ENCODE results near the gene ZBTB21. TPM values are rescaled to one million over a fixed set of nuclear protein-coding genes. Genes with fewer than 3 reads are reported as not detected.

Gene ZBTB21
- total and polyA plus RNA-seq, 9 of the 15 experiments (the other 6 are each of a cell fraction or from before 2014, with no cell fraction given), result 2.2 to 15.2 (median 8.7) TPM

DNA sequence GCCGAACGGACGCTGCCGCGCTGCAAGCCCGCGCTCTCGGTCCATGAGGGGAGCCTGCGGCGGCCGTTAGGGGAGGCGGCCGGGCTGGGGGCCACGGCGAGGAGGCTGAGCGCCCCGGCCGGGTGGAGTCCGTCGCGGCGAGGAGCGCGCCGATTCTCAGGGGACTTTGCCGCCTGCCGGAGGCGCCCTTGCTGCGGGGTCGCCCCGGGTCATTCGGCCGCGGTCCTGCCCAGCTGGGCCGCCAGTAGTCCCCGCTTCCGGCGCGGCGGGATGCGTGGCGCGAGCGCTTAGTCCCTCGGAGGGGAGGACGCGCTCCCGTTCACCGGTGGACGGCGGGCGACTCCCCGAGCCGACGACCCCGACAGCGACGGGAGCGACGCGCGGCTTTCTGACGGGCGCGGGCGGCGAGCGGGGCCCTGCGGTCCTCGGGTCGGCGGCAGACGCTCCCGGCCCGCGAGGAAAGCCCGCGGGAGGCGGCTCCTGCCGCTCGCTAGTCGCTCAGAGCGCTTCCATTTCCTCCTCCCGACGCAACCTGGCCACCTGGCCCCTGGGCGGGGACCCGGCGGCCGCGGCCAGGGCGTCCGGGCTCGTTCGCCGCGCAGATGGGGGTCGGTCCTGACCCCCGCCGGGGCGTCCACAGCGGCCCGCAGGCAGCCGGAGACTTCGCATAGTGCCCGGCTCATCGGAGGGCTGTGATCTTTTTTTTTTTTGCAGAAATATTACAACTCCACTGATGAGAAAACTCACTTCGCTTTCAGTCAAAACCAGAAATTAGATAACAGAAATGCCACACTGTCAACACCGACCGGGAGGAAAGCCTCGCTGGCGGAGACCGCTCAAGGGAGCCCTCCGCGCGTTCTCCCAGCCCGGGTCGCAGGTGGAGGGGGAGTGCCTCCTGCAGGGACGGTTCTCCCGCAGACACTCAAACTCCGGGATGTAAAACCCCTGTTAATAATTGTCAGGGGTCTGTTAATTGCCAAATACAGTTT, 641 bp upstream of the ZBTB21 start (continued):
- TF ChIP-seq, protein P1, sequence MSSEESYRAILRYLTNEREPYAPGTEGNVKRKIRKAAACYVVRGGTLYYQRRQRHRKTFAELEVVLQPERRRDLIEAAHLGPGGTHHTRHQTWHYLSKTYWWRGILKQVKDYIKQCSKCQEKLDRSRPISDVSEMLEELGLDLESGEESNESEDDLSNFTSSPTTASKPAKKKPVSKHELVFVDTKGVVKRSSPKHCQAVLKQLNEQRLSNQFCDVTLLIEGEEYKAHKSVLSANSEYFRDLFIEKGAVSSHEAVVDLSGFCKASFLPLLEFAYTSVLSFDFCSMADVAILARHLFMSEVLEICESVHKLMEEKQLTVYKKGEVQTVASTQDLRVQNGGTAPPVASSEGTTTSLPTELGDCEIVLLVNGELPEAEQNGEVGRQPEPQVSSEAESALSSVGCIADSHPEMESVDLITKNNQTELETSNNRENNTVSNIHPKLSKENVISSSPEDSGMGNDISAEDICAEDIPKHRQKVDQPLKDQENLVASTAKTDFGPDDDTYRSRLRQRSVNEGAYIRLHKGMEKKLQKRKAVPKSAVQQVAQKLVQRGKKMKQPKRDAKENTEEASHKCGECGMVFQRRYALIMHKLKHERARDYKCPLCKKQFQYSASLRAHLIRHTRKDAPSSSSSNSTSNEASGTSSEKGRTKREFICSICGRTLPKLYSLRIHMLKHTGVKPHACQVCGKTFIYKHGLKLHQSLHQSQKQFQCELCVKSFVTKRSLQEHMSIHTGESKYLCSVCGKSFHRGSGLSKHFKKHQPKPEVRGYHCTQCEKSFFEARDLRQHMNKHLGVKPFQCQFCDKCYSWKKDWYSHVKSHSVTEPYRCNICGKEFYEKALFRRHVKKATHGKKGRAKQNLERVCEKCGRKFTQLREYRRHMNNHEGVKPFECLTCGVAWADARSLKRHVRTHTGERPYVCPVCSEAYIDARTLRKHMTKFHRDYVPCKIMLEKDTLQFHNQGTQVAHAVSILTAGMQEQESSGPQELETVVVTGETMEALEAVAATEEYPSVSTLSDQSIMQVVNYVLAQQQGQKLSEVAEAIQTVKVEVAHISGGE (CRISPR knock-in tag; IDR thresholded peaks at IDR 0.05), result peak in 1 of 3 experiments; percentile 68; a peak in 1 of 6 replicates
- TF ChIP-seq DIDO1 (tag; IDR thresholded peaks at IDR 0.05; ENCODE audit: low read depth) (no peak), NFRKB (IDR thresholded peaks at IDR 0.05; ENCODE audit: low read depth) (no peak), ZNF224 (CRISPR knock-in tag; IDR thresholded peaks at IDR 0.05) (no peak), RCOR1 (IDR thresholded peaks at IDR 0.05; ENCODE audit: borderline replicate concordance in 1 of 2, low read depth in 2 of 2, low read length in 2 of 2) (no peak)
- TF ChIP-seq, protein P2, sequence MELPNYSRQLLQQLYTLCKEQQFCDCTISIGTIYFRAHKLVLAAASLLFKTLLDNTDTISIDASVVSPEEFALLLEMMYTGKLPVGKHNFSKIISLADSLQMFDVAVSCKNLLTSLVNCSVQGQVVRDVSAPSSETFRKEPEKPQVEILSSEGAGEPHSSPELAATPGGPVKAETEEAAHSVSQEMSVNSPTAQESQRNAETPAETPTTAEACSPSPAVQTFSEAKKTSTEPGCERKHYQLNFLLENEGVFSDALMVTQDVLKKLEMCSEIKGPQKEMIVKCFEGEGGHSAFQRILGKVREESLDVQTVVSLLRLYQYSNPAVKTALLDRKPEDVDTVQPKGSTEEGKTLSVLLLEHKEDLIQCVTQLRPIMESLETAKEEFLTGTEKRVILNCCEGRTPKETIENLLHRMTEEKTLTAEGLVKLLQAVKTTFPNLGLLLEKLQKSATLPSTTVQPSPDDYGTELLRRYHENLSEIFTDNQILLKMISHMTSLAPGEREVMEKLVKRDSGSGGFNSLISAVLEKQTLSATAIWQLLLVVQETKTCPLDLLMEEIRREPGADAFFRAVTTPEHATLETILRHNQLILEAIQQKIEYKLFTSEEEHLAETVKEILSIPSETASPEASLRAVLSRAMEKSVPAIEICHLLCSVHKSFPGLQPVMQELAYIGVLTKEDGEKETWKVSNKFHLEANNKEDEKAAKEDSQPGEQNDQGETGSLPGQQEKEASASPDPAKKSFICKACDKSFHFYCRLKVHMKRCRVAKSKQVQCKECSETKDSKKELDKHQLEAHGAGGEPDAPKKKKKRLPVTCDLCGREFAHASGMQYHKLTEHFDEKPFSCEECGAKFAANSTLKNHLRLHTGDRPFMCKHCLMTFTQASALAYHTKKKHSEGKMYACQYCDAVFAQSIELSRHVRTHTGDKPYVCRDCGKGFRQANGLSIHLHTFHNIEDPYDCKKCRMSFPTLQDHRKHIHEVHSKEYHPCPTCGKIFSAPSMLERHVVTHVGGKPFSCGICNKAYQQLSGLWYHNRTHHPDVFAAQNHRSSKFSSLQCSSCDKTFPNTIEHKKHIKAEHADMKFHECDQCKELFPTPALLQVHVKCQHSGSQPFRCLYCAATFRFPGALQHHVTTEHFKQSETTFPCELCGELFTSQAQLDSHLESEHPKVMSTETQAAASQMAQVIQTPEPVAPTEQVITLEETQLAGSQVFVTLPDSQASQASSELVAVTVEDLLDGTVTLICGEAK (IDR thresholded peaks at IDR 0.05), result 0 out of 2 replicates have a peak, but pooled peaks have one; percentile 17
- TF ChIP-seq, protein P2 (CRISPR knock-in tag; IDR thresholded peaks at IDR 0.05), result no peak
- TF ChIP-seq, protein P3, sequence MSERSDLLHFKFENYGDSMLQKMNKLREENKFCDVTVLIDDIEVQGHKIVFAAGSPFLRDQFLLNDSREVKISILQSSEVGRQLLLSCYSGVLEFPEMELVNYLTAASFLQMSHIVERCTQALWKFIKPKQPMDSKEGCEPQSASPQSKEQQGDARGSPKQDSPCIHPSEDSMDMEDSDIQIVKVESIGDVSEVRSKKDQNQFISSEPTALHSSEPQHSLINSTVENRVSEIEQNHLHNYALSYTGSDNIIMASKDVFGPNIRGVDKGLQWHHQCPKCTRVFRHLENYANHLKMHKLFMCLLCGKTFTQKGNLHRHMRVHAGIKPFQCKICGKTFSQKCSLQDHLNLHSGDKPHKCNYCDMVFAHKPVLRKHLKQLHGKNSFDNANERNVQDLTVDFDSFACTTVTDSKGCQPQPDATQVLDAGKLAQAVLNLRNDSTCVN (CRISPR knock-in tag; IDR thresholded peaks at IDR 0.05), result no peak
- TF ChIP-seq, protein P4, sequence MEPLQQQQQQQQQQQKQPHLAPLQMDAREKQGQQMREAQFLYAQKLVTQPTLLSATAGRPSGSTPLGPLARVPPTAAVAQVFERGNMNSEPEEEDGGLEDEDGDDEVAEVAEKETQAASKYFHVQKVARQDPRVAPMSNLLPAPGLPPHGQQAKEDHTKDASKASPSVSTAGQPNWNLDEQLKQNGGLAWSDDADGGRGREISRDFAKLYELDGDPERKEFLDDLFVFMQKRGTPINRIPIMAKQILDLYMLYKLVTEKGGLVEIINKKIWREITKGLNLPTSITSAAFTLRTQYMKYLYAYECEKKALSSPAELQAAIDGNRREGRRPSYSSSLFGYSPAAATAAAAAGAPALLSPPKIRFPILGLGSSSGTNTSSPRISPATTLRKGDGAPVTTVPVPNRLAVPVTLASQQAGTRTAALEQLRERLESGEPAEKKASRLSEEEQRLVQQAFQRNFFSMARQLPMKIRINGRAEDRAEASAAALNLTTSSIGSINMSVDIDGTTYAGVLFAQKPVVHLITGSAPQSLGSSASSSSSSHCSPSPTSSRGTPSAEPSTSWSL (CRISPR knock-in tag; IDR thresholded peaks at IDR 0.05; ENCODE audit: borderline replicate concordance), result no peak

Data from K562 (cell line).